SJCRH30 (cell line): ENCODE data around the gene DNASE1L3. TPM values are rescaled to one million over a fixed set of nuclear protein-coding genes. Genes with fewer than 3 reads are reported as not detected.
A peak's percentile ranks its signal among the peaks of the same experiment; 100 is the strongest.
"Not testable (repeated sequence)": the region's sequence is repeated elsewhere in the genome, so short reads cannot be mapped to it uniquely, and the experiment has no call there.

ENCODE experiments used
- DNase-seq, 2 experiments: peaks; one replicate each; pipeline ENCODE4 v3.0.0-alpha.2; 2015 to 2020
- H3K27ac ChIP-seq: fragments of 250-450 bp; sonication (Bioruptor Pico); 2 replicates; pipeline ENCODE4 v1.5.1; 2020; ENCODE audit warnings: mild to moderate bottlenecking, moderate library complexity
- H3K27me3 ChIP-seq: fragments of 250-450 bp; sonication (Bioruptor Pico); 2 replicates; pipeline ENCODE4 v1.5.1; 2020; ENCODE audit warnings: mild to moderate bottlenecking, moderate library complexity
- H3K36me3 ChIP-seq: fragments of 250-450 bp; sonication (Bioruptor Pico); 2 replicates; pipeline ENCODE4 v1.5.1; 2020; ENCODE audit warnings: mild to moderate bottlenecking, moderate library complexity
- H3K4me1 ChIP-seq: fragments of 250-450 bp; sonication (Bioruptor Pico); 2 replicates; pipeline ENCODE4 v1.5.1; 2020; ENCODE audit warnings: mild to moderate bottlenecking, moderate library complexity
- H3K4me3 ChIP-seq: fragments of 250-450 bp; sonication (Bioruptor Pico); 2 replicates; pipeline ENCODE4 v1.5.1; 2020; ENCODE audit warnings: mild to moderate bottlenecking, moderate library complexity
- H3K9me3 ChIP-seq: fragments of 250-450 bp; sonication (Bioruptor Pico); replicated peaks from 2 replicates; pipeline ENCODE4 v1.5.1; 2020; ENCODE audit warnings: mild to moderate bottlenecking, moderate library complexity
- total RNA-seq: library from RNA; depleted of rRNA; stranded (reverse); fragments of >200 nt; shearing (Covaris generic); gene quantifications from 2 replicates; pipeline ENCODE4 v1.2.3, GENCODE V29; 2014

Gene DNASE1L3
- total RNA-seq, 1 experiment from 2014 or later = not detected

GRCh38 chr3:58241306-58242044 is 30.7 kb upstream of the DNASE1L3 start:
- Histone ChIP-seq H3K9me3 (no peaks in the 10 kb centered on the region), H3K36me3 (no peaks in the 10 kb centered on the region), H3K27ac (no peak overlapping the region), H3K4me1 (no peaks in the 10 kb centered on the region), H3K4me3 (no peak overlapping the region), H3K27me3 (no peaks in the 10 kb centered on the region)
- DNase-seq = no peak

GRCh38 chr3:58238830-58239229 is 28.1 kb upstream of the DNASE1L3 start:
- H3K9me3 ChIP-seq = no peaks in the 10 kb centered on the region
- H3K27me3 ChIP-seq = no peaks in the 10 kb centered on the region
- H3K4me1 ChIP-seq = no peaks in the 10 kb centered on the region
- H3K4me3 ChIP-seq = no peak overlapping the region
- no peaks in the 10 kb centered on the region for H3K36me3 ChIP-seq
- no peak for DNase-seq
- no peak overlapping the region for H3K27ac ChIP-seq

GRCh38 chr3:58237941-58238681 is 27.3 kb upstream of the DNASE1L3 start:
- no peak overlapping the region for H3K27ac ChIP-seq
- peak; percentile 36 to 44 for DNase-seq

GRCh38 chr3:58237238-58237940 is 26.6 kb upstream of the DNASE1L3 start, which contains the start of gene ABHD6:
Gene ABHD6, plus strand, starts transcription at chr3:58237792. Its CDS starts 18,795 bp downstream, at chr3:58256587.
- Histone ChIP-seq H3K27ac (no peak within 1 kb of the TSS), H3K9me3 (no peaks in the 10 kb centered on the region), H3K4me1 (no peaks in the 10 kb centered on the region), H3K27me3 (no peaks in the 10 kb centered on the region), H3K4me3 (peak within 1 kb of the TSS; percentile 85), H3K36me3 (no peaks in the 10 kb centered on the region)
- peak; percentile 57 to 67 for DNase-seq

More at GRCh38 chr3:58237941-58238681, 27.3 kb upstream of the DNASE1L3 start:
- H3K4me3 ChIP-seq = peak overlapping the region; percentile 85
- H3K4me1 ChIP-seq = no peaks in the 10 kb centered on the region
- no peaks in the 10 kb centered on the region for H3K27me3 ChIP-seq
- H3K9me3 ChIP-seq = no peaks in the 10 kb centered on the region
- H3K36me3 ChIP-seq = no peaks in the 10 kb centered on the region

- no peak overlapping the region for H3K27ac ChIP-seq
- H3K4me1 ChIP-seq = no peaks in the 10 kb centered on the region
- H3K27me3 ChIP-seq = no peaks in the 10 kb centered on the region
- DNase-seq = peak; percentile 6 to 34
- peak overlapping the region; percentile 85 for H3K4me3 ChIP-seq
- no peaks in the 10 kb centered on the region for H3K9me3 ChIP-seq
- no peaks in the 10 kb centered on the region for H3K36me3 ChIP-seq
These were observed 25.9 kb upstream of the DNASE1L3 start for GRCh38 chr3:58236527-58237237.

- DNase-seq = no peak
- Histone ChIP-seq H3K27ac (no peak overlapping the region), H3K9me3 (no peaks in the 10 kb centered on the region), H3K36me3 (no peaks in the 10 kb centered on the region), H3K4me3 (no peak overlapping the region), H3K4me1 (no peaks in the 10 kb centered on the region), H3K27me3 (no peaks in the 10 kb centered on the region)
These were observed 25.2 kb upstream of the DNASE1L3 start for GRCh38 chr3:58235970-58236369.

- H3K27ac ChIP-seq = no peak overlapping the region
- peak in 1 of 2 experiments; percentile 30 for DNase-seq
- no peaks in the 10 kb centered on the region for H3K27me3 ChIP-seq
- no peaks in the 10 kb centered on the region for H3K4me1 ChIP-seq
- no peak overlapping the region for H3K4me3 ChIP-seq
- H3K9me3 ChIP-seq = no peaks in the 10 kb centered on the region
- no peaks in the 10 kb centered on the region for H3K36me3 ChIP-seq
These were observed 23.8 kb upstream of the DNASE1L3 start for GRCh38 chr3:58234516-58234931.

GRCh38 chr3:58231666-58232065 is 20.9 kb upstream of the DNASE1L3 start:
- Histone ChIP-seq H3K27ac (no peak overlapping the region), H3K4me3 (no peak overlapping the region), H3K9me3 (no peaks in the 10 kb centered on the region), H3K27me3 (no peaks in the 10 kb centered on the region), H3K4me1 (no peaks in the 10 kb centered on the region), H3K36me3 (no peaks in the 10 kb centered on the region)
- DNase-seq = no peak

GRCh38 chr3:58230876-58231552 is 20.2 kb upstream of the DNASE1L3 start:
- no peaks in the 10 kb centered on the region for H3K9me3 ChIP-seq
- H3K4me3 ChIP-seq = no peak overlapping the region
- no peaks in the 10 kb centered on the region for H3K4me1 ChIP-seq
- no peak overlapping the region for H3K27ac ChIP-seq
- DNase-seq = no peak
- no peaks in the 10 kb centered on the region for H3K36me3 ChIP-seq
- no peaks in the 10 kb centered on the region for H3K27me3 ChIP-seq

GRCh38 chr3:58227933-58228332 is 17.2 kb upstream of the DNASE1L3 start:
- not testable (repeated sequence) for H3K9me3 ChIP-seq, H3K4me3 ChIP-seq, H3K27me3 ChIP-seq, H3K4me1 ChIP-seq, H3K36me3 ChIP-seq, DNase-seq, H3K27ac ChIP-seq

GRCh38 chr3:58223855-58224254 is 13.1 kb upstream of the DNASE1L3 start:
- H3K4me1 ChIP-seq = no peaks in the 10 kb centered on the region
- no peak overlapping the region for H3K4me3 ChIP-seq
- no peak for DNase-seq
- no peaks in the 10 kb centered on the region for H3K9me3 ChIP-seq
- H3K36me3 ChIP-seq = no peaks in the 10 kb centered on the region
- no peak overlapping the region for H3K27ac ChIP-seq
- H3K27me3 ChIP-seq = no peaks in the 10 kb centered on the region

GRCh38 chr3:58222161-58222724 is 11.5 kb upstream of the DNASE1L3 start:
- Histone ChIP-seq H3K27me3 (no peaks in the 10 kb centered on the region), H3K27ac (no peak overlapping the region), H3K4me3 (no peak overlapping the region), H3K4me1 (no peaks in the 10 kb centered on the region; the same call in 1 of the 2 replicates), H3K9me3 (no peaks in the 10 kb centered on the region), H3K36me3 (no peaks in the 10 kb centered on the region)
- no peak for DNase-seq

GRCh38 chr3:58218904-58219303 is 8.1 kb upstream of the DNASE1L3 start:
- no peaks in the 10 kb centered on the region for H3K9me3 ChIP-seq
- no peaks in the 10 kb centered on the region for H3K27me3 ChIP-seq
- no peak overlapping the region for H3K4me3 ChIP-seq
- no peaks in the 10 kb centered on the region for H3K36me3 ChIP-seq
- H3K27ac ChIP-seq = no peak overlapping the region
- H3K4me1 ChIP-seq = peaks cover 13% of the 10 kb centered on the region
- no peak for DNase-seq
